Mesendoderm (in vitro differentiated cells): Measurements from ENCODE around the gene SLC30A10.
"Not testable (repeated sequence)": the region's sequence is repeated elsewhere in the genome, so short reads cannot be mapped to it uniquely, and the experiment has no call there.

ENCODE experiments used
- DNase-seq: peaks from one replicate; pipeline ENCODE4 v3.0.0; 2013
- H2AK5ac ChIP-seq: 2 replicates; pipeline ENCODE4 v1.6.1; 2013; ENCODE audit warnings: low read length, inconsistent platforms
- H2BK120ac ChIP-seq: 2 replicates; pipeline ENCODE4 v1.6.1; 2013; ENCODE audit warnings: low read depth, mild to moderate bottlenecking, low read length, moderate library complexity, mixed read lengths
- H2BK15ac ChIP-seq: replicated peaks from 2 replicates; pipeline ENCODE4 v1.6.1; 2013; ENCODE audit warnings: low read depth, mild to moderate bottlenecking, moderate library complexity
- H2BK5ac ChIP-seq: 2 replicates; pipeline ENCODE4 v1.6.1; 2013; ENCODE audit warnings: low read length, inconsistent platforms
- H3K18ac ChIP-seq: 2 replicates; pipeline ENCODE4 v1.6.1; 2013; ENCODE audit warnings: mild to moderate bottlenecking, low read length, mixed read lengths
- H3K23ac ChIP-seq: one replicate; pipeline ENCODE4 v1.6.1; 2013; ENCODE audit warnings: low read length
- H3K27ac ChIP-seq: 2 replicates; pipeline ENCODE4 v1.5.1; 2013; ENCODE audit warnings: low read depth, mild to moderate bottlenecking, inconsistent platforms, low read length, moderate library complexity
- H3K27me3 ChIP-seq: 2 replicates; pipeline ENCODE4 v1.6.1; 2013; ENCODE audit warnings: low read length, control low read depth, mild to moderate bottlenecking, inconsistent platforms; ENCODE audit not compliant: insufficient read depth, poor library complexity
- H3K36me3 ChIP-seq: 2 replicates; pipeline ENCODE4 v1.6.1; 2013; ENCODE audit warnings: low read length, inconsistent platforms; ENCODE audit not compliant: control insufficient read depth, insufficient read depth
- H3K4ac ChIP-seq: one replicate; pipeline ENCODE4 v1.6.1; 2013; ENCODE audit warnings: low read depth, mild to moderate bottlenecking, low read length, moderate library complexity
- H3K4me1 ChIP-seq: 2 replicates; pipeline ENCODE4 v1.6.1; 2013; ENCODE audit warnings: low read depth, low read length, inconsistent platforms; ENCODE audit not compliant: control insufficient read depth
- H3K4me2 ChIP-seq: 2 replicates; pipeline ENCODE4 v1.6.1; 2013; ENCODE audit warnings: low read length
- H3K4me3 ChIP-seq: 2 replicates; pipeline ENCODE4 v1.5.1; 2013; ENCODE audit warnings: mild to moderate bottlenecking, low read length
- H3K56ac ChIP-seq: one replicate; pipeline ENCODE4 v1.6.1; 2013; ENCODE audit warnings: low read length
- H3K79me1 ChIP-seq: 2 replicates; pipeline ENCODE4 v1.6.1; 2013; ENCODE audit warnings: low read length, inconsistent platforms
- H3K79me2 ChIP-seq: 2 replicates; pipeline ENCODE4 v1.6.1; 2013; ENCODE audit warnings: mild to moderate bottlenecking, low read length; ENCODE audit not compliant: control insufficient read depth, insufficient read depth
- H3K9ac ChIP-seq: 2 replicates; pipeline ENCODE4 v1.6.1; 2013; ENCODE audit warnings: low read length, inconsistent platforms
- H4K5ac ChIP-seq: one replicate; pipeline ENCODE4 v1.6.1; 2013; ENCODE audit warnings: low read length
- H4K8ac ChIP-seq: one replicate; pipeline ENCODE4 v1.6.1; 2013; ENCODE audit warnings: low read depth, mild to moderate bottlenecking, control low read depth, low read length, moderate library complexity
- WGBS: extraction: QIAGEN DNeasy Blood & Tissue Kit; methylation state at CpG from one replicate; pipeline ENCODE4 v1.1.7; 2013; ENCODE audit warnings: low lambda C conversion rate, missing lambda C conversion rate; ENCODE audit not compliant: insufficient coverage; ENCODE audit errors: extremely low coverage; 5-methylcytosine and 5-hydroxymethylcytosine counted together

The SLC30A10 gene

DNA sequence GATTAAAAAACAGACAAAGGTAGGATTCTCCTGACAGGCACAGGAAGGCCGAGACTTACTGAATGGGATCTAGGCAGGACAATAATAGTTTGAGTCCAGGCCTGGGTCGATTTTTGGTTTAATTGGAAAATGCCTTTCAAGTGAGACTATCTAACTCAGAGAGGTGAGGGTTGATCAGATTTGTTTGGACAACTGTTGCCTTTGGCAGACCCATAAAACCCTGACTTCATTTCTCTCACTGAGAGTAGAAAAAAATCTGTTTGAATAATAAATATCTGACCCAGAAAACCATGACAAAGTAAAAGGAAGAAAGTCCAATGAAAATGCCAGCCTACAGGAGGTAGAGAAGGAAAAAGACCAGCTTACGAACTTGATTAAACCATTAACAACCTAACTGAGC is 12.3 kb upstream of the SLC30A10 start:
- no peak overlapping the region for H2BK120ac ChIP-seq
- no peak overlapping the region for H3K23ac ChIP-seq
- no peak overlapping the region for H3K4me3 ChIP-seq
- H3K9ac ChIP-seq: no peak overlapping the region
- H4K8ac ChIP-seq: no peak overlapping the region
- H3K27ac ChIP-seq: no peak overlapping the region
- no CpG with 5 or more reads among the region's 3 CpGs for WGBS
- H3K4me1 ChIP-seq: no peaks in the 10 kb centered on the region
- no peak overlapping the region for H3K56ac ChIP-seq
- no peaks in the 10 kb centered on the region for H3K36me3 ChIP-seq
- H4K5ac ChIP-seq: no peak overlapping the region
- no peaks in the 10 kb centered on the region for H3K79me1 ChIP-seq
- H3K4ac ChIP-seq: no peak overlapping the region
- H2BK15ac ChIP-seq: no peak overlapping the region
- no peaks in the 10 kb centered on the region for H3K79me2 ChIP-seq
- H3K27me3 ChIP-seq: no peaks in the 10 kb centered on the region
- no peak overlapping the region for H2AK5ac ChIP-seq
- H2BK5ac ChIP-seq: no peak overlapping the region
- DNase-seq: no peak
- H3K4me2 ChIP-seq: no peak overlapping the region
- H3K18ac ChIP-seq: no peak overlapping the region

DNA sequence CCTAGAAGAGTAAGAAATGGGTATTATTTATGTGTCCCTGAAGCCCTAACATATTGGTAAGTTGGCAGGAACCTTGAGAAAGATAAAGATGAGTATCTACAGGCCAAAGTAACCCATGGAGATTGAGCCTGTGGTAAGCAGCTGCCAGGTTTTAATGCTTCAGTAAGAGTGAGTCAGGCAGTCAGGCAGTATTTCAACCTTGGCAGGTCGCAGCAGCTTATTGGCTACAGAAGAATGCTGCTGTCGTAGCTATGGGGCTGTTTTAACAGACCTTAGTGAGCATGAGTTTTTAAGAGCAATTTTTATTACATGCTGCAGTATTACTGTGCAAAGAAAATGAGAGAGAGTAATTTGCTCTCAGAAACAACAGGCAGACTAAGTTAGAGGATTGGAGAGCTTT is 10.3 kb upstream of the SLC30A10 start:
- H4K8ac ChIP-seq: no peak overlapping the region
- no peaks in the 10 kb centered on the region for H3K4me1 ChIP-seq
- no CpG with 5 or more reads among the region's 2 CpGs for WGBS
- H3K56ac ChIP-seq: no peak overlapping the region
- no peaks in the 10 kb centered on the region for H3K36me3 ChIP-seq
- H2BK15ac ChIP-seq: no peak overlapping the region
- no peak overlapping the region for H3K4me2 ChIP-seq
- H3K18ac ChIP-seq: no peak overlapping the region
- no peak overlapping the region for H2BK5ac ChIP-seq
- no peak overlapping the region for H3K4ac ChIP-seq
- H2AK5ac ChIP-seq: no peak overlapping the region
- H3K27me3 ChIP-seq: no peaks in the 10 kb centered on the region
- no peak for DNase-seq
- H3K27ac ChIP-seq: no peak overlapping the region
- no peak overlapping the region for H4K5ac ChIP-seq
- no peak overlapping the region for H3K23ac ChIP-seq
- H3K79me2 ChIP-seq: no peaks in the 10 kb centered on the region
- H2BK120ac ChIP-seq: no peak overlapping the region
- no peak overlapping the region for H3K4me3 ChIP-seq
- H3K79me1 ChIP-seq: no peaks in the 10 kb centered on the region
- H3K9ac ChIP-seq: no peak overlapping the region

GRCh38 chr1:219933763-219934162 is 5.4 kb upstream of the SLC30A10 start:
- not testable (repeated sequence) for H4K5ac ChIP-seq
- WGBS: no CpG with 5 or more reads among the region's 11 CpGs

DNA sequence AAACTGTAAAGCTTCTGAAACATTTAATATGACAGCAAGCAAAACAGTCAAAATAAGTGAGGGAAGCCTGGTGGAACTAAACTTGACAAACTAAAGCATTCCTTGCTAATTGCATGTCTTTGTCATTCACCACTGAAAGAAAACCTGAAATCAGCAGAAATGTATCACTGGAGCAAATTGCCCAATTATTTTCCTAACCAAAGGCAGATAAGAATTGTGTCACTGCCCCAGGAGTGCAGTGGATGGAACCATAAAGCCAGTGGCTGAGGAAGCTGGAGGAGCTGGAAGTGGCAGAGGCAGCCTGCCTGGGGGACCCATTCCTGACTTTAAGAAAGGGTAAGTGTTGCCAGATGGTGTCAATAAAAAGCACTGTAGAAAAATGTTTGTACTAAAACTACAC is 2.7 kb upstream of the SLC30A10 start:
- H4K8ac ChIP-seq: no peak overlapping the region
- no peak overlapping the region for H3K4me2 ChIP-seq
- no peak overlapping the region for H2BK15ac ChIP-seq
- H2BK5ac ChIP-seq: no peak overlapping the region
- no peak overlapping the region for H2BK120ac ChIP-seq
- no peak overlapping the region for H3K18ac ChIP-seq
- no peak overlapping the region for H3K27ac ChIP-seq
- H3K56ac ChIP-seq: no peak overlapping the region
- H3K79me2 ChIP-seq: no peaks in the 10 kb centered on the region
- no peak overlapping the region for H2AK5ac ChIP-seq
- H3K36me3 ChIP-seq: no peaks in the 10 kb centered on the region
- H3K4me3 ChIP-seq: no peak overlapping the region
- peaks cover 13% of the 10 kb centered on the region for H3K27me3 ChIP-seq
- no peak overlapping the region for H3K9ac ChIP-seq
- DNase-seq: no peak
- no peaks in the 10 kb centered on the region for H3K4me1 ChIP-seq
- H3K79me1 ChIP-seq: no peaks in the 10 kb centered on the region
- H3K4ac ChIP-seq: no peak overlapping the region
- no peak overlapping the region for H4K5ac ChIP-seq
- H3K23ac ChIP-seq: no peak overlapping the region

More at GRCh38 chr1:219933763-219934162, 5.4 kb upstream of the SLC30A10 start:
- H2AK5ac ChIP-seq, DNase-seq, H3K4ac ChIP-seq, H2BK120ac ChIP-seq, H3K27me3 ChIP-seq, H2BK15ac ChIP-seq, H3K79me2 ChIP-seq, H3K79me1 ChIP-seq, H3K36me3 ChIP-seq, H4K8ac ChIP-seq, H3K18ac ChIP-seq, H3K9ac ChIP-seq, H3K4me3 ChIP-seq, H3K23ac ChIP-seq, H3K4me1 ChIP-seq, H3K4me2 ChIP-seq, H3K27ac ChIP-seq, H3K56ac ChIP-seq, H2BK5ac ChIP-seq: not testable (repeated sequence)

DNA sequence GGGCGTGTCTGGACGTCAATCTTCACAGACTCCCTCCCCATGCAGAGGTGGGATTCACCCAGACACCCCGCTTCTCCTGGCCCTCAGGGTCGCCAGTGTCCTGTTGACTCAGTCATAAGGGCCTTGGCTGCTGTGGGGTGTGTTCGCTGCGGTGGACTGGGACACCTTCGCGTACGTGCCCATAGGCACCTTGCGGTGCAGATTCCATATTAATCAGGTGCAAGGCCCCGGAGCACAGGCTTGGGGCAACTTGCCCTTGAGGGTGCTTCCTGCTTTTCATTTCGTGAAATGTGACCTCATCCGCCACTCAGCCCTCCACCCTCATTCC is 398 bp upstream of the SLC30A10 start:
- Histone ChIP-seq H3K4ac (no peak overlapping the region), H3K56ac (peak overlapping the region; percentile 42), H3K23ac (no peak overlapping the region), H3K27ac (no peak overlapping the region), H2BK15ac (no peak overlapping the region), H4K5ac (no peak overlapping the region), H3K79me1 (no peaks in the 10 kb centered on the region), H3K4me2 (peak overlapping the region; percentile 84), H3K4me3 (no peak overlapping the region), H3K36me3 (no peaks in the 10 kb centered on the region), H2BK5ac (no peak overlapping the region), H2AK5ac (no peak overlapping the region), H3K79me2 (no peaks in the 10 kb centered on the region), H3K4me1 (no peaks in the 10 kb centered on the region), H2BK120ac (no peak overlapping the region), H3K27me3 (peaks cover 13% of the 10 kb centered on the region), H3K18ac (no peak overlapping the region), H4K8ac (no peak overlapping the region), H3K9ac (no peak overlapping the region)
- WGBS: no CpG with 5 or more reads among the region's 13 CpGs
- no peak for DNase-seq

- WGBS: no CpG with 5 or more reads among the region's 31 CpGs
- H3K27ac ChIP-seq: no peak overlapping the region
- no peak overlapping the region for H2BK15ac ChIP-seq
- H2BK120ac ChIP-seq: no peak overlapping the region
- no peak overlapping the region for H3K9ac ChIP-seq
- no peaks in the 10 kb centered on the region for H3K79me2 ChIP-seq
- no peak overlapping the region for H2AK5ac ChIP-seq
- peaks cover 13% of the 10 kb centered on the region for H3K27me3 ChIP-seq
- H3K4me3 ChIP-seq: no peak overlapping the region
- no peak for DNase-seq
- H4K5ac ChIP-seq: no peak overlapping the region
- no peak overlapping the region for H3K23ac ChIP-seq
- H3K4me1 ChIP-seq: no peaks in the 10 kb centered on the region
- H3K18ac ChIP-seq: no peak overlapping the region
- H3K4ac ChIP-seq: no peak overlapping the region
- H2BK5ac ChIP-seq: no peak overlapping the region
- no peak overlapping the region for H3K56ac ChIP-seq
- H3K36me3 ChIP-seq: no peaks in the 10 kb centered on the region
- H3K4me2 ChIP-seq: peak overlapping the region; percentile 84
- no peaks in the 10 kb centered on the region for H3K79me1 ChIP-seq
- H4K8ac ChIP-seq: no peak overlapping the region
These were observed 930 bp downstream of the SLC30A10 start for GRCh38 chr1:219927298-219927955.
